GM21576 (cell line): ENCODE results near the gene SRP68.

Experiments used
- ATAC-seq: cut with Tn5 transposase; IDR thresholded peaks from one replicate; pipeline ENCODE4 v1.9.1; 2021; ENCODE audit warnings: mild to moderate bottlenecking, moderate library complexity; ENCODE audit not compliant: unreplicated experiment

Gene SRP68

GRCh38 chr17:76072148-76072858, at the start of gene SRP68:
Gene SRP68 (minus strand): TSS chr17:76072517. CDS start chr17:76072491, 26 bp downstream.
- peak; percentile 82 for ATAC-seq

- no peak for ATAC-seq
These were observed 49.7 kb upstream of the SRP68 start for GRCh38 chr17:76121932-76122430.

GRCh38 chr17:76120658-76121008, 48.3 kb upstream of the SRP68 start:
- ATAC-seq = no peak

DNA sequence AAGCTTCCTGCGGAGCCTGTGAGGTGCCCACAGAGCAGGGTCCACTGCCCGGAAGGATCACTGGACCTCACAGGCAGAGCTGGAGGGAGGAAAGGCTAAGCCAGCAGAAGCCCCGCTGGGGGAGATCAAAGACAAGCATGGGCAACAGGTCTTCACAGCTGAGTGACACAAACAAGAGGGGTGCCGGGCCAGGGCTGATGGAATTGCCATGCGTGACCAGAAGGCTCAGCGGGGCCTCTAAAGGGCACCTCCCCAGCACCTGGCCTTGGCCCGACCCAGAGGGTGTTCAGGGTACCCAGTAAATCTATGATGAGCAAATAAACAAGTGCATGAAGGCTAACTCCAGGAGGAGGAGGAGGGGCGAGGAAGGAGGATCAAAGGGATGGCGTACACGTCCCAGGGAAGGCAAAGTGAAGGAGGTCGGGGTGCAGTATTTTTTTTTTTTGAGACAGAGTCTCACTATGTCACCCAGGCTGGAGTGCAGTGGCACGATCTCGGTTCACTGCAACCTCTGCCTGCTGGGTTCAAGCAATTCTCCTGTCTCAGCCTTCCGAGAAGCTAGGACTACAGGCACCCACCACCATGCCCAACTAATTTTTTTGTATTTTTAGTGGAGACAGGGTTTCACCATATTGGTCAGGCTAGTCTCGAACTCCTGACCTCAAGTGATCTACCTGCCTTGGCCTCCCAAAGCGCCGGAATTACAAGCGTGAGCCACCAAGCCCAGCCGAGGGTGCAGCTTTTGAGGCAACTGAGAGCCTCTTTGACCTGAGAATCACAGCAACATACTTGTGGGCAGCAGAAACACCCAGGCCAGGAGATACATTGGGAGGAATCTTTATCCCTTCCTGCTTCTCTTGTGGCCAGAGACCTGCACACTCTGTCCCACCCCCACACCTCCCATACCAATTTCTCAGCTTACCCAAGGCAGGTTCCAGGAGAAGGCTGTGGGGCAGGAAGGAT, 47.4 kb upstream of the SRP68 start:
- no peak for ATAC-seq

- ATAC-seq = no peak
These were observed 42.9 kb upstream of the SRP68 start for GRCh38 chr17:76115138-76115754.

DNA sequence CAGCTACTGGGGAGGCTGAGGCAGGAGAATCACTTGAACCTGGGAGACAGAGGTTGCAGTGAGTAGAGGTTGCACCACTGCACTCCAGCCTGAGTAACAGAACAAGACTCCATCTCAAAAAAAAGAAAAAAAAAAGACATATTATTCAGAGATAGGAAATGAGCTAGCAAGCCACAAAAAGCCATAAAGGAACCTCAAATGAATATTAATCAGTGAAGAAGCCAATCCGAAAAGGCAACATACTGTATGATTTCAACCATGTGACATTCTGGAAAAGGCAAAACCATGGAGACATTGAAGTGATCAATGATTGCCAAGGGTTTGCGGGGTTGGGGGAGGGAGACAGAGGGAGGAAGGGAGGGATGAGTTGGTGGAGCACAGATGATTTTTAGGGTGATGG, 39.6 kb upstream of the SRP68 start:
- ATAC-seq = no peak

DNA sequence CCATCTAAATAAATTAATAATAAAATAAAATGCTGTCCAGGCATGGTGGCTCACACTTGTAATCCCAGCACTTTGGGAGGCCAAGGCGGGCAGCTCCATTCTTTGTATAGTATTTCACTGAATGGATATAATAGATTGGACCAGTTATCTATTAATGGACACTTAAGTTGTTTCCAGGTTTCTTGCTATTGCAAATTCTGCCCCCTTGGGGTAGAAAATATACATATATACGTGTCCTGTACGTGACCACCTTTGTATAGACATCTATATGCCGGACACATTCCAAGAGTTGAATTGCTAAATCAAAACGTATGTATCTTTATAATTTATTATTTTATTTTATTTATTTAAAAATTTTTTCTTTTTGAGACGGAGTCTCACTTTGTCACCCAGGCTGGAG, 35.2 kb upstream of the SRP68 start:
- no peak for ATAC-seq

DNA sequence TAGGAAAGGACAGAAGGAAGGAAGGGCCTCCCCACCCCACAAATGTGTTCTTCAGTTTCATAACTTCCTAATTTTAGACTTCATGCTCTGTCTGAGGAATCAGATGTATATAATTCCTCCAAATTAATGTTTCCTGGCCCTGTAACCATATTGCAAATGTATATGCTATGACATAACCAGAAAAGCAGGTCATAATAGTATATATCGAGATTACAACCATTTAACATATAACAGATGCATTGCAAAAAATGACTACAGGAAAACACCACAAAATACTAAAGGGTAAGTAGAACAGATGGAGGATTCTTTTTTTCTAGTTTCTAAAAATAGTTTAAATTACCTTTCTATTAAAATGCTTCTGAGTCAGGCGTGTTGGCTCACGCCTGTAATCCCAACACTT, 34.4 kb upstream of the SRP68 start:
- ATAC-seq = no peak

GRCh38 chr17:76104896-76105231, 32.5 kb upstream of the SRP68 start:
- no peak for ATAC-seq

GRCh38 chr17:76104140-76104895, 32.0 kb upstream of the SRP68 start:
- no peak for ATAC-seq

GRCh38 chr17:76103274-76104139, 31.2 kb upstream of the SRP68 start, which contains the start of gene EXOC7:
Gene EXOC7 (minus strand): TSS chr17:76103787. CDS start chr17:76103692, 95 bp downstream.
- peak; percentile 77 for ATAC-seq

DNA sequence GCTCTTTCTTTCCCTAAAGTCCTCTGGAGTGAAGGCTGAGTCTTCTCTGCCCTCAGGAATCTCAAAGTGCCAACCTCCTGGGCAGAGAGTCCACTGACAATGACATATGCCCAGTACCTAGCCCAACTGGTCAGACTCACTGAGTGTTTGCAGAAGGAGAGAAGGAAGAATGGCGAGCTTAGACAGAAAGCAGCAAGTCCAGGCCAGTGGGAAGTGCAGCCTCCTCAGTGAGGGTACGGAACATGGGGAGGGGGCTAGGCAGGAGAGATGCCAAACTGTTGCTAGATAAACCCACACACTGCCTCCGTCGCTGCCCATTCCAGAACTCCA, 30.6 kb upstream of the SRP68 start:
- ATAC-seq = peak; percentile 5

- no peak for ATAC-seq
These were observed 25.5 kb upstream of the SRP68 start for GRCh38 chr17:76097716-76098295.

GRCh38 chr17:76095943-76096342, 23.6 kb upstream of the SRP68 start:
- no peak for ATAC-seq

GRCh38 chr17:76094046-76094445, 21.7 kb upstream of the SRP68 start:
- no peak for ATAC-seq

- ATAC-seq = no peak
These were observed 20.5 kb upstream of the SRP68 start for GRCh38 chr17:76092526-76093413.

DNA sequence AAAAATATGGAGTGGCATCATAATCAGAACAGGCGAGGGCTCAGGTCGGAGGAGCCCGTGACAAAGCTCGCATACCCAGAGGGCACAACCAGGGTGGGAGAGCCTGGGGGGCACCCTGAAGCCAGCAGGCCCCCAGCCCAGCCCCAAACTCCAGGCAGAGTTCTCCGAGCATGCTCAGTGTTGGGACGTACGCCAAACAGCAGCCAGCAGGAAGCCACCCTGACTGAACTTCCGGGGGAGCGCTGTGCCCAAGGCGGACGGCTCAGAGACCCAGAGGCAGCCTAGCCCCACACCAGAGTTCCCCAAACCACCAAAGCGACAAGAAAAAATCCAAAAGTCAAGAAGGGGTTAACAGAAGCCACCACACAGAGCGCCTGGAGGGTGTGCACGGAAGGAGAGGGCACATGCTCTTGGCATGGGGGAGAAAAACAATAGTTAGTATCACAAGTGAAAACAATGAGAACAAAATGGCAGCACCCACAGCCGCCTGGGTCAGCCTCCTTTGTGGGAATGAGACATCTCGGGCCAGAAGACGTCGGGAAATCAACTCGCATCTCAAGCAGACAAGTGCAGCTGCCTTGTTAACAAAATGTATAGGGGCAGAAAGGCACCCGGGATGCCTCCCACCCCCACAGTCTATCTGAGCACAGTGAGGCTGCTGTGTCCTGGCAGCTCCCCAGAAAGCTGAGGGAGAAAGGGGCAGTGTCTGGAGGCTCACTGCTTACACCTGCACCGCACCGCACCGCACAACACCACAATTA, 19.4 kb upstream of the SRP68 start:
- ATAC-seq = no peak
